PC-3 (cell line): ENCODE data around the gene GRAMD2A. TPM values are rescaled to one million over a fixed set of nuclear protein-coding genes. Genes with fewer than 3 reads are reported as not detected.

Experiments
- ATAC-seq: fragments of 200-7000 bp; cut with Tn5 transposase; 2 replicates; pipeline ENCODE4 v1.9.1; 2020; ENCODE audit warnings: mild to moderate bottlenecking, moderate library complexity
- BruUV-seq: library from RNA; stranded (reverse); fragments of 400-500 nt; replicated peaks from 2 replicates; lab custom pipeline; 2021; lab: Mats Ljungman, UMichigan
- CTCF ChIA-PET: fragments of 300-600 bp; sonication (Branson Sonifier 250); formaldehyde crosslinking; loops from one replicate; lab custom pipeline; 2022; ENCODE audit warnings: antibody characterized with exemption; lab: Charles Lee
- POLR2A ChIA-PET: fragments of 300-600 bp; sonication (Branson Sonifier 250); formaldehyde crosslinking; loops from one replicate; lab custom pipeline; 2022; ENCODE audit warnings: antibody characterized with exemption; ENCODE audit not compliant: unreplicated experiment; lab: Charles Lee
- DNase-seq: peaks from one replicate; pipeline ENCODE4 v3.0.0-alpha.2; 2015
- H2AFZ ChIP-seq: fragments of 300-600 bp; sonication (generic); 2 replicates; pipeline ENCODE4 v1.6.0; 2016; ENCODE audit warnings: antibody characterized with exemption, low read length
- H3F3A ChIP-seq: fragments of 300-600 bp; sonication (generic); one replicate; pipeline ENCODE4 v1.6.0; 2017; ENCODE audit warnings: antibody characterized with exemption, low read length, control low read depth, mild to moderate bottlenecking; ENCODE audit not compliant: unreplicated experiment
- H3K27ac ChIP-seq: fragments of 300-600 bp; sonication (generic); 2 replicates; pipeline ENCODE4 v1.5.1; 2016; ENCODE audit warnings: mild to moderate bottlenecking, low read length
- H3K27me3 ChIP-seq: fragments of 300-600 bp; sonication (generic); 2 replicates; pipeline ENCODE4 v1.6.1; 2016; ENCODE audit warnings: low read length, mixed read lengths
- H3K36me3 ChIP-seq: fragments of 300-600 bp; sonication (generic); 2 replicates; pipeline ENCODE4 v1.6.1; 2016; ENCODE audit warnings: low read depth, mixed run types, low read length, mixed read lengths
- H3K4me1 ChIP-seq: fragments of 300-600 bp; sonication (generic); 2 replicates; pipeline ENCODE4 v1.5.1; 2016; ENCODE audit warnings: low read length; ENCODE audit not compliant: insufficient read depth
- H3K4me2 ChIP-seq: fragments of 300-600 bp; sonication (generic); 2 replicates; pipeline ENCODE4 v1.6.0; 2016; ENCODE audit warnings: low read length
- H3K4me3 ChIP-seq: fragments of 300-600 bp; sonication (generic); 2 replicates; pipeline ENCODE4 v1.5.1; 2016; ENCODE audit warnings: mild to moderate bottlenecking, low read length, mixed read lengths
- H3K79me2 ChIP-seq: fragments of 300-600 bp; sonication (generic); 2 replicates; pipeline ENCODE4 v1.6.1; 2017; ENCODE audit warnings: low read length, mixed read lengths
- H3K9ac ChIP-seq: fragments of 300-600 bp; sonication (generic); 2 replicates; pipeline ENCODE4 v1.6.0; 2016; ENCODE audit warnings: mild to moderate bottlenecking, low read length
- H3K9me2 ChIP-seq: fragments of 300-600 bp; sonication (generic); replicated peaks from 2 replicates; pipeline ENCODE4 v1.6.1; 2016; ENCODE audit warnings: mixed run types, low read length, mixed read lengths
- H3K9me3 ChIP-seq: fragments of 300-600 bp; sonication (generic); 2 replicates; pipeline ENCODE4 v1.6.1; 2016; ENCODE audit warnings: low read length, mixed read lengths
- H4K20me1 ChIP-seq: fragments of 300-600 bp; sonication (generic); 2 replicates; pipeline ENCODE4 v1.6.1; 2016; ENCODE audit warnings: low read length, mixed read lengths
- EZH2 ChIP-seq: fragments of 300-600 bp; sonication (generic); IDR thresholded peaks from one replicate; pipeline ENCODE4 v1.6.1; 2017; ENCODE audit warnings: antibody characterized with exemption, mild to moderate bottlenecking, low read length; ENCODE audit not compliant: unreplicated experiment
- EZH2phosphoT487 ChIP-seq: fragments of 300-600 bp; sonication (generic); IDR thresholded peaks from 2 replicates; pipeline ENCODE4 v1.6.1; 2018; ENCODE audit warnings: mild to moderate bottlenecking, antibody characterized with exemption, low read length, borderline replicate concordance
- intact Hi-C: fragments of 100-400 bp; cut with micrococcal nuclease; formaldehyde crosslinking; loops from 2 replicates; pipeline ENCODE4 v1.9.0; 2023
- total RNA-seq: library from RNA; depleted of rRNA; stranded (reverse); fragments of >200 nt; gene quantifications from 2 replicates; pipeline ENCODE4 v1.2.3, GENCODE V29; 2014
- TF ChIP-seq, protein P1 (sequence below): fragments of 300-600 bp; sonication (generic); conservative IDR thresholded peaks from 2 replicates; pipeline ENCODE4 v1.5.1; 2017; ENCODE audit warnings: antibody characterized with exemption, low read depth, mild to moderate bottlenecking, low read length

The GRAMD2A gene
- total RNA-seq, 1 experiment from 2014 or later: 0.07 TPM

DNA sequence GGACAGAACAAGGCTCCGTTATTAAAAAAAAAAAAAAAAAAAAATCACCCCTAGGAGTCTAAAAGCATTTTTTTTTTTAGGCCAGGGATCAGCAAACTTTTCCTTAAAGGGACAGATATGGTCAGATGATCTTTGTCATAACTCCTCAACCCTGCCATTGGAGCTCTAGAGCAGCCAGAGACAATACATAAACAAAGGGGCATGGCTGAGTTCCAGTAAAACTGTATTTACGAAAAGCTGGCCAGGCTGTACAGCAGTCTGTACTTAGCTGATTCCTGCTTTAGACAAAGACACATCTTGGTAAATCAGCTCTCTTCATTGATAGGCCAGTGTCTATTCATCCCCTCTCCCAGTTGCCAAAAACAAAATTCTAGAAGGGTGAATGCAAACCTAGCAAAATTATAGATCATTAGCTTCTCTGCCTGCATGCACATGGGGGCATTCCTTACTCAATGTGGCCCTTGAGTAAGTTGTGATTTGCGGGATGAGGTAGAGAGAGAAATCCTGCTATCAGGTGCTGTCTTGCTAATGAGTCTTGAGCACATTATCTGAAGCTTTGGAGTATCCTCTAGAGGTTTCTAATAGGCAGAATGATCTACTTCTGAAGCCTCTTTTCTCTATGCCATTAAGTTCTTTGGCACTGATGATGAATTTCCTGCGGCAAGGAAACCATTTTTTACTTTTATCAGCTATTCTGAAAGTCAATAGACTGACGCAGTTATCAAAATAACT, 44.2 kb downstream of the GRAMD2A start:
- Histone ChIP-seq H3K9me2 (no peaks in the 10 kb centered on the region), H3K9ac (no peak overlapping the region), H2AFZ (no peak overlapping the region), H4K20me1 (no peaks in the 10 kb centered on the region), H3K4me1 (peaks cover 12% of the 10 kb centered on the region), H3K27ac (no peak overlapping the region), H3K27me3 (no peaks in the 10 kb centered on the region), H3K4me3 (no peak overlapping the region), H3F3A (no peaks in the 10 kb centered on the region), H3K36me3 (no peaks in the 10 kb centered on the region), H3K79me2 (no peaks in the 10 kb centered on the region), H3K9me3 (no peaks in the 10 kb centered on the region), H3K4me2 (no peak overlapping the region)
- ChIA-PET POLR2A (no interaction called here), CTCF (no interaction called here)
- DNase-seq: no peak
- no TSS peak for BruUV-seq
- intact Hi-C loops: loop anchor here (10.0 kb wide), 1 partner anchor 319 kb away; no protein-coding TSS in a partner anchor
- TF ChIP-seq, protein P1, sequence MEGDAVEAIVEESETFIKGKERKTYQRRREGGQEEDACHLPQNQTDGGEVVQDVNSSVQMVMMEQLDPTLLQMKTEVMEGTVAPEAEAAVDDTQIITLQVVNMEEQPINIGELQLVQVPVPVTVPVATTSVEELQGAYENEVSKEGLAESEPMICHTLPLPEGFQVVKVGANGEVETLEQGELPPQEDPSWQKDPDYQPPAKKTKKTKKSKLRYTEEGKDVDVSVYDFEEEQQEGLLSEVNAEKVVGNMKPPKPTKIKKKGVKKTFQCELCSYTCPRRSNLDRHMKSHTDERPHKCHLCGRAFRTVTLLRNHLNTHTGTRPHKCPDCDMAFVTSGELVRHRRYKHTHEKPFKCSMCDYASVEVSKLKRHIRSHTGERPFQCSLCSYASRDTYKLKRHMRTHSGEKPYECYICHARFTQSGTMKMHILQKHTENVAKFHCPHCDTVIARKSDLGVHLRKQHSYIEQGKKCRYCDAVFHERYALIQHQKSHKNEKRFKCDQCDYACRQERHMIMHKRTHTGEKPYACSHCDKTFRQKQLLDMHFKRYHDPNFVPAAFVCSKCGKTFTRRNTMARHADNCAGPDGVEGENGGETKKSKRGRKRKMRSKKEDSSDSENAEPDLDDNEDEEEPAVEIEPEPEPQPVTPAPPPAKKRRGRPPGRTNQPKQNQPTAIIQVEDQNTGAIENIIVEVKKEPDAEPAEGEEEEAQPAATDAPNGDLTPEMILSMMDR: no peak
- TF ChIP-seq EZH2 (no peak), EZH2phosphoT487 (no peak)
- no peak for ATAC-seq

DNA sequence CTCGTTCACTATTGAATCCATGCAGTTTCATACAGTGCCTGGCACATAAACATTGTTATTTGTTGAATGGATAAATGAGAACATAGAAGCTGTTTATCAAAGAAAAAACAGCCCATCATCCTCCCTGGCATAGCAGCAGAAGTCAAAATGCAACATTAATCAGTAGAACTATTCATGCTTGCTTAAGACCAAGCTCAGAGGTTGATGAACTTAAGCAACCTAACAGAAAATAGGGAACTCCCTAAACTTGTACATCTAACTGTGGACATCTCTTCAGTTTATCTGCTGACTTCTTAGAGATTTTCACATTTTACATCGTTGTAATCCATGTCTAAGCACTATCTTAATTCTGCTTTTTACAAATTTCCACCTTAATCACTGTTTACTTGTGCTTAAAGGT, 50.2 kb downstream of the GRAMD2A start:
- no peak overlapping the region for H3K27ac ChIP-seq
- ChIA-PET POLR2A (no interaction called here), CTCF (no interaction called here)
- H3K79me2 ChIP-seq: no peaks in the 10 kb centered on the region
- H3K36me3 ChIP-seq: no peaks in the 10 kb centered on the region
- no peaks in the 10 kb centered on the region for H3K9me2 ChIP-seq
- intact Hi-C loops: no loop called here
- no peaks in the 10 kb centered on the region for H4K20me1 ChIP-seq
- H3K9me3 ChIP-seq: no peaks in the 10 kb centered on the region
- H3K4me2 ChIP-seq: no peak overlapping the region
- H3F3A ChIP-seq: no peaks in the 10 kb centered on the region
- DNase-seq (no peak), ATAC-seq (no peak)
- no peak overlapping the region for H3K9ac ChIP-seq
- TF ChIP-seq EZH2phosphoT487 (no peak), EZH2 (no peak)
- TF ChIP-seq, protein P1: no peak
- no peak overlapping the region for H2AFZ ChIP-seq
- H3K27me3 ChIP-seq: no peaks in the 10 kb centered on the region
- no peaks in the 10 kb centered on the region for H3K4me1 ChIP-seq
- no TSS peak for BruUV-seq
- no peak overlapping the region for H3K4me3 ChIP-seq

DNA sequence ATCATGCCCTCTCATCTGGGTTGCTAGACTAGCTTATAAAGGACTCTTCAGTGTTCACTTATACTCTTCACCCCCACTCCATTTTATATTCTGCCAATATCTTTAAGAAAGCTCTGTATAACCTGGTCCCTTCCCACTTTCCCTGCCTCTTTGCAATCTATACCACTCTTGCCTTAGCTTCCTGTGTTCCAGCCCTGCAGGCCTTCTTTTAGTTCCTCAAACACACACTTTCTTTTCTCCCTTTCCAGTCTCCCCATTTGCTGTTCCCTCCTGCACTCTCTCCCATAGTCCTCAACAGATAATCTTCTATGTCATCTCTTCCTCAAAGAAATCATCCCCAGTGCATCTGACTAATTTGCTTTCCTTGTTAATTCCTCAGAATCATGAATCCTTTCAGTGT, 50.7 kb downstream of the GRAMD2A start:
- Histone ChIP-seq H3K4me2 (no peak overlapping the region), H3K27me3 (no peaks in the 10 kb centered on the region), H3K9me2 (no peaks in the 10 kb centered on the region), H3K79me2 (no peaks in the 10 kb centered on the region), H3K9me3 (no peaks in the 10 kb centered on the region), H3F3A (no peaks in the 10 kb centered on the region), H2AFZ (no peak overlapping the region), H3K9ac (no peak overlapping the region), H3K36me3 (no peaks in the 10 kb centered on the region), H4K20me1 (no peaks in the 10 kb centered on the region), H3K4me1 (no peaks in the 10 kb centered on the region), H3K4me3 (no peak overlapping the region), H3K27ac (no peak overlapping the region)
- no TSS peak for BruUV-seq
- DNase-seq: no peak
- ATAC-seq: no peak
- TF ChIP-seq, protein P1: no peak
- no peak for TF ChIP-seq EZH2phosphoT487
- TF ChIP-seq EZH2: no peak
- ChIA-PET POLR2A (no interaction called here), CTCF (no interaction called here)
- intact Hi-C loops: no loop called here
